Measurements from ENCODE around the gene WWOX.

- TF ChIP-seq EZH2phosphoT487 (IDR thresholded peaks at IDR 0.05; ENCODE audit: low read length), result no peak
- TF ChIP-seq CTCF (IDR thresholded peaks at IDR 0.05; ENCODE audit: low read length), result no peak
- TF ChIP-seq EZH2 (optimal IDR thresholded peaks at IDR 0.05; ENCODE audit: low read depth, low read length), result no peak
Observed at GRCh38 chr16:78862022-78862421, 762.6 kb downstream of the WWOX start.

Measured in MM.1S (cell line).